Common myeloid progenitor, CD34-positive (primary cell): ENCODE measurements around the gene SMARCE1.
A peak's percentile ranks its signal among the peaks of the same experiment; 100 is the strongest.
"Not testable (repeated sequence)": the region's sequence is repeated elsewhere in the genome, so short reads cannot be mapped to it uniquely, and the experiment has no call there.

Source experiments
- CTCF ChIA-PET: fragments of 350-600 bp; sonication (Branson Sonifier 250); formaldehyde crosslinking; loops from one replicate; lab custom pipeline; 2021; ENCODE audit warnings: antibody characterized with exemption; lab: Charles Lee
- POLR2A ChIA-PET: fragments of 350-600 bp; sonication (Branson Sonifier 250); formaldehyde crosslinking; loops from one replicate; lab custom pipeline; 2021; ENCODE audit warnings: antibody characterized with exemption; lab: Charles Lee
- DNase-seq, 3 donors: peaks; one replicate each; pipeline versions ENCODE4 v3.0.0 to v3.0.0-alpha.2; 2013
- H3K27ac ChIP-seq, 2 experiments: 1 replicate in 1 of 2; 2 replicates in 1 of 2; pipeline ENCODE4 v1.7.0; 2013; ENCODE audit warnings: inconsistent platforms in 2 of 2, low read length in 2 of 2, mild to moderate bottlenecking in 2 of 2, low read depth in 1 of 2, moderate library complexity in 1 of 2; ENCODE audit not compliant: severe bottlenecking in 2 of 2, insufficient read depth in 1 of 2, poor library complexity in 1 of 2
- H3K27me3 ChIP-seq, 5 experiments: replicated peaks in 2 of 5; 1 replicate in 3 of 5; 2 replicates in 2 of 5; pipeline versions ENCODE4 v1.6.1 to v1.7.0; 2013; ENCODE audit warnings: low read length in 4 of 5, mild to moderate bottlenecking in 2 of 5, moderate library complexity in 2 of 5, inconsistent platforms in 1 of 5; ENCODE audit not compliant: insufficient read depth in 5 of 5, control insufficient read depth in 4 of 5
- H3K36me3 ChIP-seq, 4 experiments: 1 replicate in 2 of 4; 2 replicates in 2 of 4; pipeline versions ENCODE4 v1.6.1 to v1.7.0; 2013; ENCODE audit warnings: low read length in 3 of 4, control low read depth in 1 of 4, mild to moderate bottlenecking in 1 of 4; ENCODE audit not compliant: control insufficient read depth in 4 of 4, insufficient read depth in 4 of 4
- H3K4me1 ChIP-seq, 4 experiments: 1 replicate in 3 of 4; 2 replicates in 1 of 4; pipeline versions ENCODE4 v1.6.1 to v1.7.1; 2013; ENCODE audit warnings: low read length in 3 of 4, mild to moderate bottlenecking in 3 of 4, control low read depth in 1 of 4, inconsistent platforms in 1 of 4, moderate library complexity in 1 of 4; ENCODE audit not compliant: control insufficient read depth in 4 of 4, insufficient read depth in 4 of 4; ENCODE audit errors: control extremely low read depth in 1 of 4
- H3K4me3 ChIP-seq, 7 experiments: 1 replicate in 4 of 7; 2 replicates in 3 of 7; pipeline versions ENCODE4 v1.5.1 to v1.7.0; 2013; ENCODE audit warnings: mild to moderate bottlenecking in 7 of 7, low read length in 6 of 7, moderate library complexity in 6 of 7, inconsistent platforms in 2 of 7, low read depth in 2 of 7, control low read depth in 1 of 7; ENCODE audit not compliant: insufficient read depth in 4 of 7, control insufficient read depth in 1 of 7; ENCODE audit errors: extremely low read depth in 1 of 7
- H3K9me3 ChIP-seq, 5 experiments: 1 replicate in 4 of 5; 2 replicates in 1 of 5; pipeline versions ENCODE4 v1.6.1 to v1.7.1; 2013; ENCODE audit warnings: low read length in 4 of 5, mild to moderate bottlenecking in 2 of 5, inconsistent platforms in 1 of 5, low read depth in 1 of 5, moderate library complexity in 1 of 5; ENCODE audit not compliant: control insufficient read depth in 4 of 5, insufficient read depth in 2 of 5; ENCODE audit errors: control extremely low read depth in 1 of 5
- WGBS: methylation state at CpG from one replicate; pipeline ENCODE4 v1.1.5; 2013; ENCODE audit not compliant: insufficient coverage; 5-methylcytosine and 5-hydroxymethylcytosine counted together

Gene SMARCE1

GRCh38 chr17:40588552-40588951 lies 59.1 kb downstream of the SMARCE1 start:
- 100% methylated on average over 1 of the region's 2 CpGs for WGBS
- no peak for DNase-seq
- H3K36me3 ChIP-seq, result no peaks in the 10 kb centered on the region
- peaks cover 0 to 5% (median 3%) of the 10 kb centered on the region in 5 experiments for H3K9me3 ChIP-seq
- ChIA-PET POLR2A (no interaction called here), CTCF (interaction anchor here (1.0 kb wide), 1 partner anchor 27 kb away, joined by 4 read pairs; no protein-coding TSS in a partner anchor)
- H3K4me1 ChIP-seq, result peaks cover 0 to under 1% (median 0%) of the 10 kb centered on the region in 4 experiments
- no peak overlapping the region for H3K4me3 ChIP-seq
- no peaks in the 10 kb centered on the region for H3K27me3 ChIP-seq
- H3K27ac ChIP-seq, result no peak overlapping the region

- H3K27me3 ChIP-seq, H3K36me3 ChIP-seq, POLR2A ChIA-PET, DNase-seq, H3K27ac ChIP-seq, H3K4me3 ChIP-seq, H3K9me3 ChIP-seq: not testable (repeated sequence)
- WGBS, result 80% methylated on average over 2 of the region's 3 CpGs
- H3K4me1 ChIP-seq, result peaks cover 11 to 23% (median 19%) of the 10 kb centered on the region in 4 experiments
- CTCF ChIA-PET, result interaction anchor here (1.0 kb wide), 1 partner anchor 26 kb away, joined by 3 read pairs; no protein-coding TSS in a partner anchor
Observed at GRCh38 chr17:40586264-40586663, 61.4 kb downstream of the SMARCE1 start.

- H3K4me3 ChIP-seq, H3K36me3 ChIP-seq, H3K9me3 ChIP-seq, DNase-seq, H3K27me3 ChIP-seq, H3K27ac ChIP-seq: not testable (repeated sequence)
- POLR2A ChIA-PET, result interaction anchor here (0.6 kb wide), 1 partner anchor 12 kb away, joined by 3 read pairs; no protein-coding TSS in a partner anchor
- peaks cover 15 to 33% (median 26%) of the 10 kb centered on the region in 4 experiments for H3K4me1 ChIP-seq
- no CpG with 5 or more reads among the region's 2 CpGs for WGBS
- CTCF ChIA-PET, result interaction anchor here (1.4 kb wide), 1 partner anchor 24 kb away, joined by 3 read pairs; no protein-coding TSS in a partner anchor
Observed at GRCh38 chr17:40584950-40585349, 62.7 kb downstream of the SMARCE1 start.

DNA sequence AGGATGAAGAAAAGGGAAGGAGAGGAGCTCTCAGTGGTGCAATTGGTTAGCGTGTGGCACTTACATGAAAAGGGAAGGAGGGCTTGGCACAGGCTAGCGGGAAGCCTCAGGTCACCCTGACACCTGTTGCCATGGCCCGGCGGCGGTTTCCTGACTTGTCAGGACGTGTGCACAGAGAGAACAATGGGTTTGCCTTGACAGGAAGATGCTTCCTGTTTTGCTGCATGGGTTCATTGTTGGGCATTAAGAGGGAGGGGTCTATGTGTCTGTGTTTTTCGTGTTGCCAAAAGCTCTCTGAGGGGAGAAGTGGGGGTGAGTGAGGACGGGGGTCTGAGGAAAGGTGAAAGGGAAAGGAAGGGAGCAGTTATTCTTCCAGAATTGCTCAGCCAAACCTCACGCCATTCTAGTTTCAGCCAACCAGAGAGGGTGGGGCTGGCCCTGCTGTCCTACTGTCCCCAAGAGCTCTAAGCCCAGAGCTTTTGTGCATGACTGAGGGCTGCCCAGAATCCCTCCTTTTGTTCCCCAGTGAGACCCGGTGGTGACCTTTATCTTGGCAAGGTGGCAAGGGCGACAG lies 65.2 kb downstream of the SMARCE1 start:
- CTCF ChIA-PET, result interaction anchor here (0.8 to 2.8 kb wide), 7 partner anchors 11 to 49 kb away, joined by 3 to 13 read pairs (median 4); no protein-coding TSS in a partner anchor
- peak overlapping the region in 4 of 7 experiments; percentile 5 to 60 (median 24) for H3K4me3 ChIP-seq
- peaks cover 0 to 4% (median 3%) of the 10 kb centered on the region in 5 experiments for H3K9me3 ChIP-seq
- peak overlapping the region; percentile 61 to 76 for H3K27ac ChIP-seq
- peak; percentile 82 to 99 (median 97) for DNase-seq
- H3K36me3 ChIP-seq, result no peaks in the 10 kb centered on the region
- peaks cover 15 to 35% (median 26%) of the 10 kb centered on the region in 4 experiments for H3K4me1 ChIP-seq
- WGBS, result 0% methylated on average over 8 of the region's 11 CpGs
- POLR2A ChIA-PET, result interaction anchor here (0.6 to 1.4 kb wide), 9 partner anchors 18 to 500 kb away, joined by 3 to 17 read pairs (median 3); partner anchors contain the start of gene SMARCE1
- H3K27me3 ChIP-seq, result no peaks in the 10 kb centered on the region

- H3K36me3 ChIP-seq, result no peaks in the 10 kb centered on the region
- peaks cover 0 to 4% (median 3%) of the 10 kb centered on the region in 5 experiments for H3K9me3 ChIP-seq
- CTCF ChIA-PET, result interaction anchor here (2.8 kb wide), 1 partner anchor 46 kb away, joined by 13 read pairs; no protein-coding TSS in a partner anchor
- DNase-seq, result no peak
- POLR2A ChIA-PET, result no interaction called here
- no peak overlapping the region for H3K27ac ChIP-seq
- H3K27me3 ChIP-seq, result no peaks in the 10 kb centered on the region
- H3K4me1 ChIP-seq, result peaks cover 15 to 40% (median 29%) of the 10 kb centered on the region in 4 experiments
- H3K4me3 ChIP-seq, result no peak overlapping the region
Observed at GRCh38 chr17:40580140-40580539, 67.5 kb downstream of the SMARCE1 start.

- H3K4me3 ChIP-seq, result no peak overlapping the region
- no peaks in the 10 kb centered on the region for H3K36me3 ChIP-seq
- ChIA-PET CTCF (no interaction called here), POLR2A (interaction anchor here (0.6 kb wide), 1 partner anchor 34 kb away, joined by 3 read pairs; no protein-coding TSS in a partner anchor)
- peaks cover 15 to 40% (median 29%) of the 10 kb centered on the region in 4 experiments for H3K4me1 ChIP-seq
- no peak overlapping the region for H3K27ac ChIP-seq
- H3K9me3 ChIP-seq, result peaks cover 0 to 2% (median under 1%) of the 10 kb centered on the region in 5 experiments
- 100% methylated on average over 2 of the region's 3 CpGs for WGBS
- H3K27me3 ChIP-seq, result no peaks in the 10 kb centered on the region
- no peak for DNase-seq
Observed at GRCh38 chr17:40579471-40579870, 68.1 kb downstream of the SMARCE1 start.

- Histone ChIP-seq H3K36me3 (no peaks in the 10 kb centered on the region), H3K4me1 (peaks cover 12 to 31% (median 24%) of the 10 kb centered on the region in 4 experiments), H3K9me3 (peaks cover 0 to 10% (median 3%) of the 10 kb centered on the region in 5 experiments), H3K4me3 (no peak overlapping the region), H3K27me3 (no peaks in the 10 kb centered on the region), H3K27ac (no peak overlapping the region)
- 94% methylated on average over 3 of the region's 5 CpGs for WGBS
- ChIA-PET POLR2A (no interaction called here), CTCF (interaction anchor here (1.8 to 3.4 kb wide), 2 partner anchors 9 to 17 kb away, joined by 9 to 25 read pairs; no protein-coding TSS in a partner anchor)
- no peak for DNase-seq
Observed at GRCh38 chr17:40577611-40578065, 70.0 kb downstream of the SMARCE1 start.
